ENCODE results near the gene TXNIP.

Gene TXNIP

GRCh38 chr1:145974721-145975120 is 21.7 kb downstream of the TXNIP start:
- in situ Hi-C loops (cut with MboI; ENCODE audit: low pct_unique_long_range_greater_than_20kb, low sequenced_read_pairs), result no loop called here
- DNase-seq, result no peak

GRCh38 chr1:145972580-145972979 is 23.8 kb downstream of the TXNIP start:
- in situ Hi-C loops (cut with MboI; ENCODE audit: low pct_unique_long_range_greater_than_20kb, low sequenced_read_pairs), result no loop called here
- DNase-seq, result no peak

GRCh38 chr1:145967288-145967687 is 29.1 kb downstream of the TXNIP start:
- in situ Hi-C loops (cut with MboI; ENCODE audit: low pct_unique_long_range_greater_than_20kb, low sequenced_read_pairs), result no loop called here
- DNase-seq, result no peak

- DNase-seq, result no peak
- in situ Hi-C loops (cut with MboI; ENCODE audit: low pct_unique_long_range_greater_than_20kb, low sequenced_read_pairs), result no loop called here
These were observed 31.1 kb downstream of the TXNIP start for GRCh38 chr1:145965119-145965744.

GRCh38 chr1:145964328-145965118 is 31.9 kb downstream of the TXNIP start, which contains the start of the genes ANKRD34A and POLR3GL:
Gene ANKRD34A, minus strand, starts transcription at chr1:145964575. Its CDS starts 2,816 bp downstream, at chr1:145961759.
Gene POLR3GL, plus strand, starts transcription at chr1:145964690. Its CDS starts 10,176 bp downstream, at chr1:145974866.
- in situ Hi-C loops (cut with MboI; ENCODE audit: low pct_unique_long_range_greater_than_20kb, low sequenced_read_pairs), result no loop called here
- peak; percentile 96 for DNase-seq

- no peak for DNase-seq
- in situ Hi-C loops (cut with MboI; ENCODE audit: low pct_unique_long_range_greater_than_20kb, low sequenced_read_pairs), result no loop called here
These were observed 32.9 kb downstream of the TXNIP start for GRCh38 chr1:145963265-145964019.

GRCh38 chr1:145962157-145963102 is 33.9 kb downstream of the TXNIP start:
- no peak for DNase-seq
- in situ Hi-C loops (cut with MboI; ENCODE audit: low pct_unique_long_range_greater_than_20kb, low sequenced_read_pairs), result no loop called here

GRCh38 chr1:145961425-145962156 is 34.8 kb downstream of the TXNIP start:
- no peak for DNase-seq
- in situ Hi-C loops (cut with MboI; ENCODE audit: low pct_unique_long_range_greater_than_20kb, low sequenced_read_pairs), result no loop called here

GRCh38 chr1:145961109-145961424 is 35.3 kb downstream of the TXNIP start:
- in situ Hi-C loops (cut with MboI; ENCODE audit: low pct_unique_long_range_greater_than_20kb, low sequenced_read_pairs), result no loop called here
- no peak for DNase-seq

- in situ Hi-C loops (cut with MboI; ENCODE audit: low pct_unique_long_range_greater_than_20kb, low sequenced_read_pairs), result no loop called here
- peak; percentile 77 for DNase-seq
These were observed 35.8 kb downstream of the TXNIP start for GRCh38 chr1:145960468-145961108.

GRCh38 chr1:145959957-145960467 is 36.4 kb downstream of the TXNIP start:
- in situ Hi-C loops (cut with MboI; ENCODE audit: low pct_unique_long_range_greater_than_20kb, low sequenced_read_pairs), result no loop called here
- no peak for DNase-seq

- in situ Hi-C loops (cut with MboI; ENCODE audit: low pct_unique_long_range_greater_than_20kb, low sequenced_read_pairs), result no loop called here
- peak; percentile 29 for DNase-seq
These were observed 37.0 kb downstream of the TXNIP start for GRCh38 chr1:145959333-145959732.

GRCh38 chr1:145958734-145959133 is 37.6 kb downstream of the TXNIP start:
- in situ Hi-C loops (cut with MboI; ENCODE audit: low pct_unique_long_range_greater_than_20kb, low sequenced_read_pairs), result no loop called here
- no peak for DNase-seq

- DNase-seq, result peak; percentile 97
These were observed 38.7 kb downstream of the TXNIP start, which contains the start of gene LIX1L for GRCh38 chr1:145957443-145958319. Gene LIX1L, minus strand, starts transcription at chr1:145958017. Its CDS starts 90 bp downstream, at chr1:145957927.

GRCh38 chr1:145956781-145957442 is 39.5 kb downstream of the TXNIP start:
- in situ Hi-C loops (cut with MboI; ENCODE audit: low pct_unique_long_range_greater_than_20kb, low sequenced_read_pairs), result no loop called here
- no peak for DNase-seq

More at GRCh38 chr1:145957443-145958319, 38.7 kb downstream of the TXNIP start, which contains the start of gene LIX1L:
- in situ Hi-C loops (cut with MboI; ENCODE audit: low pct_unique_long_range_greater_than_20kb, low sequenced_read_pairs), result no loop called here

GRCh38 chr1:145956361-145956760 is 40.0 kb downstream of the TXNIP start:
- DNase-seq, result no peak
- in situ Hi-C loops (cut with MboI; ENCODE audit: low pct_unique_long_range_greater_than_20kb, low sequenced_read_pairs), result no loop called here
